GM10266 (cell line): Measurements from ENCODE around the gene SSUH2.

ENCODE experiments used
- DNase-seq: peaks from one replicate; pipeline ENCODE4 v3.0.0; 2012; ENCODE audit errors: extremely low spot score
- CTCF ChIP-seq: IDR thresholded peaks from 2 replicates; pipeline ENCODE4 v1.5.1; 2012; ENCODE audit warnings: mild to moderate bottlenecking, low read depth; ENCODE audit not compliant: control insufficient read depth, insufficient read depth; ENCODE audit errors: missing control alignments

The SSUH2 gene

DNA sequence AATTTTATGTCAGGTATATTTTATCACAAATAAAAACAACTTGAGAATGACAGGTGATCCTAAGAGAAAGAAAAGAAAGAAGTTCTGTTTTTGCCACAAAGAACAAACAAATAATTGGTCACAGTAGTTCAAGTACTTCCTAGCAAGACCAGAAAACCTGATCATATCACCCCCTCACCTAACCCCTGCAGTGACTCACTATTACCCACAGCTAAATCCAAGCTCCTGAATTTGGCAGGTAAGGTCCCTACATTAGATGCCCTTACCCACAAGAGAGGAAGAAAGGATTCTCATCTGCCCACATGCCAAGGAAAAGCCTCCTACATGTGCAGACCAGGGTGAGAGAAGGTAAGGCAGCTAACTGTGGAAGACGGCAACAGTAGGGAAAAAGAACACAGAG is 4.4 kb downstream of the SSUH2 start:
- TF ChIP-seq CTCF: no peak
- DNase-seq: no peak

DNA sequence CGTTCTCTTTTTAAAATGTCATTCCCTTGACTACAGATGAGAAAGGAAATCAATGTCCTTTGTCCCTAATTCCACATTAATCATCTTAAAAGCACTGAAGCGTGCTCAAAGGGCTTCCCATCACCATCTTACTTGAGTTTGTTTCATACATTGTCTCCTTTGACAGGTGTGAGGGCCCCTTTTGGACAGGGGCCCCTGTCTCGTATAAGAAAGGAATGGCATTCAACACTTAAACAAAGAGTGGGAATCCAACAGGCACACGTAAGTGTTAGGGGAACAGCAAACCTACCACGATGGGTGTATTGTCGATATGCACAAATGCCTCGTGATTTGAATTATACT is 5.0 kb downstream of the SSUH2 start:
- DNase-seq: no peak

GRCh38 chr3:8638994-8639658 is 5.5 kb downstream of the SSUH2 start:
- no peak for DNase-seq
- no peak for TF ChIP-seq CTCF

More for the DNA sequence above, 5.0 kb downstream of the SSUH2 start:
- TF ChIP-seq CTCF: no peak

DNA sequence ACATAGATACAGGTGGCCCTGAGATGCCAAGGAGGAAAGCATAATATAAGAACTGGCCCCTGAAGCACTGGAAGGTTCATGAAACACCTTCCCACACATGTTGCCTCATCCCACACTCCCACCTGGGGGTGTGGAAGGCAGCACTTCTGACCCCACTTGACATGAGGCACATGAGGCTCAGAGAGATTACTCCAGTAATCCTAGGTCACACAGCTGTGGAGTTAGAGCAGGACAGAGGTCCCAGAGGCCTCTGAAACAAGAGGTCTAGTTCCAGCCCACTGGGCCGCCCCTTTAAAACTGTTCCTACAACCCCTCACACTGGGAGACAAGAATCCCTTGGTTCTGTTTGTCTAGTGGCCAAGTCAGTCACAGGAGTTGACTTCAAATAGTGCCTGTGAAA is 7.2 kb downstream of the SSUH2 start:
- no peak for TF ChIP-seq CTCF
- DNase-seq: no peak

GRCh38 chr3:8635631-8636030 is 9.0 kb downstream of the SSUH2 start:
- DNase-seq: no peak
- peak; percentile 3 for TF ChIP-seq CTCF

GRCh38 chr3:8635125-8635524 is 9.5 kb downstream of the SSUH2 start:
- TF ChIP-seq CTCF: no peak
- no peak for DNase-seq

- no peak for DNase-seq
- TF ChIP-seq CTCF: no peak
Measured at GRCh38 chr3:8632402-8633237, 12.0 kb downstream of the SSUH2 start.
